Epithelial cell of proximal tubule (primary cell): ENCODE data around the gene MYH16. TPM values are rescaled to one million over a fixed set of nuclear protein-coding genes. Genes with fewer than 3 reads are reported as not detected.
"Not testable (repeated sequence)": the region's sequence is repeated elsewhere in the genome, so short reads cannot be mapped to it uniquely, and the experiment has no call there.

Source experiments
- DNase-seq: peaks from one replicate; pipeline ENCODE4 v3.0.0-alpha.2; 2011; ENCODE audit warnings: low read depth
- H3K4me3 ChIP-seq: 2 replicates; pipeline ENCODE4 v1.5.1; 2011; ENCODE audit warnings: low read depth, mild to moderate bottlenecking, low read length
- CTCF ChIP-seq: conservative IDR thresholded peaks from 2 replicates; pipeline ENCODE4 v1.5.1; 2012; ENCODE audit warnings: low read depth, mild to moderate bottlenecking, low read length
- total RNA-seq: library from RNA; depleted of rRNA; stranded (reverse); fragments of >200 nt; gene quantifications from 2 replicates; pipeline ENCODE4 v1.2.3, GENCODE V29; 2015

MYH16 gene
- total RNA-seq, 1 donor from 2014 or later = 1.0 TPM

GRCh38 chr7:99324559-99324958 lies 51.9 kb downstream of the MYH16 start:
- TF ChIP-seq CTCF = no peak
- no peak for DNase-seq
- peak overlapping the region; percentile 100 for H3K4me3 ChIP-seq

GRCh38 chr7:99325001-99325493 lies 52.4 kb downstream of the MYH16 start:
- DNase-seq = no peak
- TF ChIP-seq CTCF = no peak
- H3K4me3 ChIP-seq = peak overlapping the region; percentile 100

- TF ChIP-seq CTCF = peak; percentile 34
These were observed 53.2 kb downstream of the MYH16 start, which contains the start of gene ARPC1A for GRCh38 chr7:99325592-99326407. Gene ARPC1A, plus strand, starts transcription at chr7:99325898. Its CDS starts 7,456 bp downstream, at chr7:99333354.

GRCh38 chr7:99326408-99326782 lies 53.8 kb downstream of the MYH16 start:
- DNase-seq = no peak
- TF ChIP-seq CTCF = no peak
- peak overlapping the region; percentile 100 for H3K4me3 ChIP-seq

More at GRCh38 chr7:99325592-99326407, 53.2 kb downstream of the MYH16 start, which contains the start of gene ARPC1A:
- peak within 1 kb of the TSS; percentile 100 for H3K4me3 ChIP-seq
- peak; percentile 48 for DNase-seq

GRCh38 chr7:99330314-99330961 lies 57.8 kb downstream of the MYH16 start:
- not testable (repeated sequence) for H3K4me3 ChIP-seq, DNase-seq

GRCh38 chr7:99331002-99331401 lies 58.4 kb downstream of the MYH16 start:
- TF ChIP-seq CTCF = no peak
- no peak overlapping the region for H3K4me3 ChIP-seq
- no peak for DNase-seq

GRCh38 chr7:99339595-99339994 lies 67.0 kb downstream of the MYH16 start:
- no peak for TF ChIP-seq CTCF
- no peak overlapping the region for H3K4me3 ChIP-seq
- DNase-seq = no peak
